GM12872 (cell line): ENCODE measurements around the gene EPHA3.

Source experiments
- TF ChIP-seq, protein P1 (sequence below): IDR thresholded peaks from 3 replicates; pipeline ENCODE4 v1.5.1; 2011; ENCODE audit warnings: low read depth, mild to moderate bottlenecking, low read length, moderate library complexity; ENCODE audit not compliant: insufficient read depth

The EPHA3 gene

DNA sequence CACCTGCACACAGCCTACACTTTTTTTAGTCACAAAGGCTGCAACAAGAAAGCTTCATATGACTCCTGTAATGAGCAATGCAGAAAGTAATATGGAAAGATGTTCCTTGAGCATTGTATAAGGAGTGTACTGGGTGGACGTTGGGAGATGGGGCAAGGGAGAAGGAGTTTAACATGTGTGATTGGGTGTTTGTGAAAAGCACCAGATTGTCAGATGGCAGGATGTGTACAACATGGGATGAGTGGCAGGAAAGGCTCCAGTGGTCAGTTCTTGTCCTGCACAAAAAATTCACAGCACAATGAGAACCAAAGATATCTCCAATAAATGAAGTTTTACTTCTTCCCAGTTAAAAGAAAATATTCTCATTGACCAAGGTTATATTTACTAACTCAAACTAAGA is 255.1 kb downstream of the EPHA3 start:
- TF ChIP-seq, protein P1, sequence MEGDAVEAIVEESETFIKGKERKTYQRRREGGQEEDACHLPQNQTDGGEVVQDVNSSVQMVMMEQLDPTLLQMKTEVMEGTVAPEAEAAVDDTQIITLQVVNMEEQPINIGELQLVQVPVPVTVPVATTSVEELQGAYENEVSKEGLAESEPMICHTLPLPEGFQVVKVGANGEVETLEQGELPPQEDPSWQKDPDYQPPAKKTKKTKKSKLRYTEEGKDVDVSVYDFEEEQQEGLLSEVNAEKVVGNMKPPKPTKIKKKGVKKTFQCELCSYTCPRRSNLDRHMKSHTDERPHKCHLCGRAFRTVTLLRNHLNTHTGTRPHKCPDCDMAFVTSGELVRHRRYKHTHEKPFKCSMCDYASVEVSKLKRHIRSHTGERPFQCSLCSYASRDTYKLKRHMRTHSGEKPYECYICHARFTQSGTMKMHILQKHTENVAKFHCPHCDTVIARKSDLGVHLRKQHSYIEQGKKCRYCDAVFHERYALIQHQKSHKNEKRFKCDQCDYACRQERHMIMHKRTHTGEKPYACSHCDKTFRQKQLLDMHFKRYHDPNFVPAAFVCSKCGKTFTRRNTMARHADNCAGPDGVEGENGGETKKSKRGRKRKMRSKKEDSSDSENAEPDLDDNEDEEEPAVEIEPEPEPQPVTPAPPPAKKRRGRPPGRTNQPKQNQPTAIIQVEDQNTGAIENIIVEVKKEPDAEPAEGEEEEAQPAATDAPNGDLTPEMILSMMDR, result no peak

DNA sequence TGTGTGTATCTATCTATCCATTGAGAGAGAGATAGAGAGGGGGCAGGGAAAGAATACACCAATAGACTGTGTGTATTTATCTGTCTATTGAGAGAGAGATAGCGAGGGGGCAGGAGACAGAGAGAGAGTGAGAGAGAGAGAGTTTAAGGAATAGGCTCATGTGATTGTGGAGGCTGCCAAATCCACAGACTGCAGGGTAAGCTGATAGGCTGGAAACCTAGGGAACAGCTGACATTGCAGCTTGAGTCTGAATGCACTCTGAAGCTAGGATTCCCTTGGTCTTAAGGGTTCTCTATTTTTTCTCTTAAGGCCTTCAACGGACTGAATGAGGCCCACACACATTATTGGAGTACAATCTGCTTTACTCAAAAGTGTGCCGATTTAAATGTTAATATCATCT is 255.8 kb downstream of the EPHA3 start:
- TF ChIP-seq, protein P1, result no peak

DNA sequence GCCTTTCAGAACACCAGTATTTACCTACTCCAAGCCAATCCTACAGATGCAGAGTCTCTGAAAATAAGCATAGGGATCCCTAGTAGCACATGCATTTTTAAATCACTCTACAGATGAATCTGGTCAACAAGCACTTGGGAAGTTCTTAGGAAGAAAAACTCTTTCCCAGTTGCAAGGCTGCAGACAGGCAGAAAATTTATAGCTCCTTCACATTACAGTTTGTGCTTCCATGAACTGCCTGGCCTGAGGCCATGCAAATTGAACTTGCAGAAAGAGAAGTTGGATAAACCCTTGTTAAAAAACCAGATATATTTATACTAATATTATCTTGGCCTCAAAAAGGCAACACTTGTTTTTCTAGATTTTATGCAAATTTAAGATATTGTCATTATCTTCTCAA is 256.9 kb downstream of the EPHA3 start:
- TF ChIP-seq, protein P1, result no peak

DNA sequence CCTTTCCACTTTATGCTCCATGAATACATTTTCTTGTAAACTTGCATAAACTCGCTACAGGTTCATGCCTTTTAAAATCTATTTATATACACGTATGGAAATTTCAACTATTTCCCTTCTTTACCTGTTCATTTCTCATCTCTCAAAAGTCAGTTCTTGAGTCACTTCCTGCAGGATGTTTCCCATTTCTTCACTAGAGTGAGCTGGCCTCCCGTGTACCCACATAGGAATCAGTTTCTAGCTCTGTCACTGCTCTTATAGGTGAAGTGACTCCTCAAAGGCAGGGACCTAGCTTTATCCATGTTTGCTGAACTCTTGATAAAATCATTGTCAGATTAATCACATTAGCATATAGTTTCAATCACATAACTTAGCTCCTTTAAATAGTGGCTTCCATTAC is 259.7 kb downstream of the EPHA3 start:
- TF ChIP-seq, protein P1, result no peak

DNA sequence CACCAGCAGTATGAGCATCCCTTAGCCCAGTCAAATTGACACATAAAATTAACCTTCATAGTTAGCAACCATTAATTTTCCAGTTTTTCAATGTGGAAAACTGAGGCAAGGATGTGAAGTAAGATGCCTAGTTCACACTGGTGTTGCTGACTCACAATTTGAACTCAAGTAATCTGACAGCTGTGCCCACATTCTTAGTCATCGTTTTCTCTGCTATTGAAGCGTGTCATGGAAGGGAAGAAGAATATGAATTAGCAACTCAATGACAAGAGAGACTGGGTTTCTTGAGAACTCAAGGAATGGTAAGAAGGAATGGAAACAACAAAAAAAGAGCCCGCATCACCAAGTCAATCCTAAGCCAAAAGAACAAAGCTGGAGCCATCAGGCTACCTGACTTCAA is 261.4 kb downstream of the EPHA3 start:
- TF ChIP-seq, protein P1, result no peak

DNA sequence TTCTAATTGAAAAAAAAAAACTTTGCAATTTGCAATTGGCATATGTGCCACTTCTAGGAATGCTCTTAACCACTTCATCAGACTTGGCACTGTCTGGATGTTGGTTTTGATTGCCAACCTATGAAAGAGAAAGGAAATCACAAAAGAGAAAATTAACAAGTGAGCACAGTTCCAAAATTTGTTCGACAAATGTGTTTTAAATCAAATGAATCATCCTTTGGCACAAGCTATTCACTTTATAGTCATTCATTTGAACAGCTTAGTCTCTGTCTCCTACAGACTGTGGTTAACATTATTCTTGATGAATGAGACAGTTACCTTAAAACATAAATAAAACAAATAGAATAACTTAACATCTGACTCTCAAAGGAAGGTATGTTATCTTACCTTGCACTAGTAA is 265.0 kb downstream of the EPHA3 start:
- TF ChIP-seq, protein P1, result no peak

DNA sequence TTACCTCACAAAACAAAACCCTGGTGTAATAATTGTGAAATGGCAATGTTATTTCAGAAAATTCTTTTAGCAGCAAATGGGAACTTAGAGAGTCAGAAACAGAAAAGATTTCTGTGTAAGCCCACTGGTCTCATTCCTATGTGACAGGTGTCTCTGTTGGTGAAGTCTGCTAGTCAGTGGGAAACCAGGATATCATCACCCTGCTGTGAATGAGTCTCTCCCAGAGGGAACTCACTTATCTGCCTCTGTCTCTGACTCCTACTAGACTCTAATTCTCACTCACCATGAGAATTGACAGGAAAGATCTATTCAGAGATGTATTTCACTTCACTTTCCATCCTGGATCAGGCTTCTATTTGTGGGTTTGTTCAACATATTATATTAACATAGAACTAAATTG is 266.0 kb downstream of the EPHA3 start:
- TF ChIP-seq, protein P1, result no peak

DNA sequence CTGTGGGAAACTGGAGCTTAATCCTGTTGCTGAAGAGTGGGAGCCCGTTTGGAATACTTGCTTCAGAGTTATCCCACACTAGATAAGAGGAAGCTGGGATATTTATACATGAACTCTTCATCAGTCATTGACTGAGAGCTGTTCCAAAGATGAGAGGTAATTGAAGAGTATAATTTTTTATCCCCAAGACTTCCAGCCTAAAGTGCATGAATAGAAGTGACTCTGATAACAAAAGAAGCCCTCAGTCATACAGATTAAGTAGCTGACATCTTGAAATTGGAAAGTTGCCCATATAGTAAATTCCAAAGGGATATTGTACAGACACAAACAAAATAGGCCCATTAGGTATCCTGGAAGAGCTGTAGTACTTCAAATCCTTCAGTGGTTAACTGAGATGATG is 268.0 kb downstream of the EPHA3 start:
- TF ChIP-seq, protein P1, result no peak
